K562 (cell line): ENCODE measurements around the gene TRABD2B. TPM values are rescaled to one million over a fixed set of nuclear protein-coding genes. Genes with fewer than 3 reads are reported as not detected.

ENCODE experiments used
- FOXK2 ChIP-seq, 2 experiments: fragments of 450-650 bp; IDR thresholded peaks in 1 of 2; conservative IDR thresholded peaks in 1 of 2; 2 replicates each; pipeline ENCODE4 v1.6.1; 2016; ENCODE audit warnings: low read depth in 2 of 2, mild to moderate bottlenecking in 1 of 2
- HBP1 ChIP-seq: fragments of 450-650 bp; formaldehyde crosslinking; IDR thresholded peaks from 2 replicates; pipeline ENCODE4 v1.4.0; 2022; ENCODE audit warnings: missing genetic modification characterization
- MAFG ChIP-seq: fragments of 450-650 bp; conservative IDR thresholded peaks from 2 replicates; pipeline ENCODE4 v1.6.1; 2016; ENCODE audit warnings: missing genetic modification characterization, missing compliant biosample characterization
- ZNF639 ChIP-seq, 2 experiments: fragments of 200-800 bp in 1 of 2; sonication (Bioruptor generic) in 1 of 2; sonication (generic) in 1 of 2; formaldehyde crosslinking in 1 of 2; IDR thresholded peaks in 1 of 2; conservative IDR thresholded peaks in 1 of 2; 2 replicates each; pipeline versions ENCODE4 v1.5.0 to v1.6.1; 2016 to 2020; ENCODE audit warnings: missing compliant biosample characterization in 1 of 2, missing genetic modification characterization in 1 of 2, missing genetic modification reagents in 1 of 2
- polyA plus RNA-seq, 8 experiments: library from polyadenylated mRNA; depleted of rRNA in 4 of 8; stranded (reverse) in 5 of 8; unstranded in 3 of 8; fragments of >200 nt; fragmentation: Nextera tagmentation in 2 of 8; fragmentation: Illumina TruSeq in 1 of 8; extraction: Ambion mirVana in 2 of 8; extraction: Trizol in 1 of 8; gene quantifications; 2 replicates each; pipeline versions ENCODE4 v1.2.1 to v1.2.3, GENCODE V29; 2011 to 2014; ENCODE audit warnings: inconsistent platforms in 1 of 8, missing spikeins in 1 of 8
- total RNA-seq, 7 experiments: library from RNA; depleted of rRNA in 6 of 7; stranded (reverse); fragments of >200 nt in 6 of 7; fragmentation: Illumina TruSeq in 2 of 7; extraction: Trizol in 2 of 7; gene quantifications; 2 replicates each; pipeline versions ENCODE4 v1.2.1 to v1.2.3, GENCODE V29; 2011 to 2021; ENCODE audit warnings: low replicate concordance in 1 of 7
- TF ChIP-seq, protein P1 (sequence below): fragments of 450-650 bp; formaldehyde crosslinking; IDR thresholded peaks from 2 replicates; pipeline ENCODE4 v1.4.0; 2020; ENCODE audit warnings: mild to moderate bottlenecking, moderate library complexity
- TF ChIP-seq, protein P2 (sequence below): fragments of 250-450 bp; sonication (Bioruptor Pico); IDR thresholded peaks from 2 replicates; pipeline ENCODE4 v1.4.0; 2020; ENCODE audit warnings: mild to moderate bottlenecking, moderate library complexity
- TF ChIP-seq, protein P3 (sequence below): fragments of 450-650 bp; formaldehyde crosslinking; IDR thresholded peaks from 2 replicates; pipeline ENCODE4 v1.4.0; 2022; ENCODE audit warnings: mild to moderate bottlenecking, moderate library complexity

Gene TRABD2B
- total and polyA plus RNA-seq, 9 of the 15 experiments (the other 6 are each of a cell fraction or from before 2014, with no cell fraction given): not detected

- TF ChIP-seq ZNF639 (CRISPR knock-in tag; conservative IDR thresholded peaks at IDR 0.05 in 1 of 2, IDR thresholded peaks at IDR 0.05 in 1 of 2) (no peak), FOXK2 (conservative IDR thresholded peaks at IDR 0.05 in 1 of 2, IDR thresholded peaks at IDR 0.05 in 1 of 2; ENCODE audit: low read depth in 2 of 2) (no peak), HBP1 (CRISPR knock-in tag) (no peak), MAFG (no peak)
- TF ChIP-seq, protein P1, sequence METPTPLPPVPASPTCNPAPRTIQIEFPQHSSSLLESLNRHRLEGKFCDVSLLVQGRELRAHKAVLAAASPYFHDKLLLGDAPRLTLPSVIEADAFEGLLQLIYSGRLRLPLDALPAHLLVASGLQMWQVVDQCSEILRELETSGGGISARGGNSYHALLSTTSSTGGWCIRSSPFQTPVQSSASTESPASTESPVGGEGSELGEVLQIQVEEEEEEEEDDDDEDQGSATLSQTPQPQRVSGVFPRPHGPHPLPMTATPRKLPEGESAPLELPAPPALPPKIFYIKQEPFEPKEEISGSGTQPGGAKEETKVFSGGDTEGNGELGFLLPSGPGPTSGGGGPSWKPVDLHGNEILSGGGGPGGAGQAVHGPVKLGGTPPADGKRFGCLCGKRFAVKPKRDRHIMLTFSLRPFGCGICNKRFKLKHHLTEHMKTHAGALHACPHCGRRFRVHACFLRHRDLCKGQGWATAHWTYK (CRISPR knock-in tag): no peak
- TF ChIP-seq, protein P2, sequence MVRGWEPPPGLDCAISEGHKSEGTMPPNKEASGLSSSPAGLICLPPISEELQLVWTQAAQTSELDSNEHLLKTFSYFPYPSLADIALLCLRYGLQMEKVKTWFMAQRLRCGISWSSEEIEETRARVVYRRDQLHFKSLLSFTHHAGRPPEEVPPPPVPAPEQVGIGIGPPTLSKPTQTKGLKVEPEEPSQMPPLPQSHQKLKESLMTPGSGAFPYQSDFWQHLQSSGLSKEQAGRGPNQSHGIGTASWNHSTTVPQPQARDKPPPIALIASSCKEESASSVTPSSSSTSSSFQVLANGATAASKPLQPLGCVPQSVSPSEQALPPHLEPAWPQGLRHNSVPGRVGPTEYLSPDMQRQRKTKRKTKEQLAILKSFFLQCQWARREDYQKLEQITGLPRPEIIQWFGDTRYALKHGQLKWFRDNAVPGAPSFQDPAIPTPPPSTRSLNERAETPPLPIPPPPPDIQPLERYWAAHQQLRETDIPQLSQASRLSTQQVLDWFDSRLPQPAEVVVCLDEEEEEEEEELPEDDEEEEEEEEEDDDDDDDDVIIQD (CRISPR knock-in tag): no peak
- TF ChIP-seq, protein P3, sequence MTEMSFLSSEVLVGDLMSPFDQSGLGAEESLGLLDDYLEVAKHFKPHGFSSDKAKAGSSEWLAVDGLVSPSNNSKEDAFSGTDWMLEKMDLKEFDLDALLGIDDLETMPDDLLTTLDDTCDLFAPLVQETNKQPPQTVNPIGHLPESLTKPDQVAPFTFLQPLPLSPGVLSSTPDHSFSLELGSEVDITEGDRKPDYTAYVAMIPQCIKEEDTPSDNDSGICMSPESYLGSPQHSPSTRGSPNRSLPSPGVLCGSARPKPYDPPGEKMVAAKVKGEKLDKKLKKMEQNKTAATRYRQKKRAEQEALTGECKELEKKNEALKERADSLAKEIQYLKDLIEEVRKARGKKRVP (CRISPR knock-in tag): no peak
Observed at GRCh38 chr1:47849591-47850261, 147.5 kb downstream of the TRABD2B start (continued).
